Inflammatory macrophage treated with lipopolysaccharide for 1 hour (primary cell): ENCODE data around the gene SMG6.

Experiments
- DNase-seq, 2 donors: peaks; one replicate each; pipeline ENCODE4 v3.0.0-alpha.2; 2020 to 2022

SMG6 gene

DNA sequence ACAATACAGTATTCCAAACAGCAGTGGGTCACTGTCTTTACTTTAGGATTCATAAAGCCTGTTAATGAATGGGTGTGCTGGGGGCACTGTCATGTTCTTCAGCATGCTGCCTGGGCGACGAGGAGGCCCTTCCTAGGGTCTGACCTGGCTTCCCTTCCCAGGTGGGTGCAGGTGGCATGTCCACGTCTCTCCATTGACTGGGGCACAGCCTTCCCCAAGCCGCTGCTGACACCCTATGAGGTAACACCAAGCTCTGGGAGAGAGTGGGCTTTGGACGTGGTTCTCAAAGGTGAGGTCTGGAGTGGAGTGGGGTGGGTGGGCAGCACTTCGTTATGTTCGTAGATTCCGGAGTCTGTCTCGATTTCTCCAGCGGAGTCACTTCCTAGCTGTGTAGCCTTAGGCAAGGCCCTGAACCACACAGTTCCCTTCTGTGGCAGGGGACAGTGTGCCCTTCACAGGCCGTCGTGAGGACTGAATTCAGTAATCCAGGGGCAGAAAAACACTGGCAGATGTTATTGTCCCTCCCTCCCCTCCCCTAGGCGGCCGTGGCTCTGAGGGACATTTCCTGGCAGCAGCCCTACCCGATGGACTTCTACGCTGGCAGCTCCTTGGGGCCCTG, 262.5 kb downstream of the SMG6 start:
- DNase-seq, result no peak

DNA sequence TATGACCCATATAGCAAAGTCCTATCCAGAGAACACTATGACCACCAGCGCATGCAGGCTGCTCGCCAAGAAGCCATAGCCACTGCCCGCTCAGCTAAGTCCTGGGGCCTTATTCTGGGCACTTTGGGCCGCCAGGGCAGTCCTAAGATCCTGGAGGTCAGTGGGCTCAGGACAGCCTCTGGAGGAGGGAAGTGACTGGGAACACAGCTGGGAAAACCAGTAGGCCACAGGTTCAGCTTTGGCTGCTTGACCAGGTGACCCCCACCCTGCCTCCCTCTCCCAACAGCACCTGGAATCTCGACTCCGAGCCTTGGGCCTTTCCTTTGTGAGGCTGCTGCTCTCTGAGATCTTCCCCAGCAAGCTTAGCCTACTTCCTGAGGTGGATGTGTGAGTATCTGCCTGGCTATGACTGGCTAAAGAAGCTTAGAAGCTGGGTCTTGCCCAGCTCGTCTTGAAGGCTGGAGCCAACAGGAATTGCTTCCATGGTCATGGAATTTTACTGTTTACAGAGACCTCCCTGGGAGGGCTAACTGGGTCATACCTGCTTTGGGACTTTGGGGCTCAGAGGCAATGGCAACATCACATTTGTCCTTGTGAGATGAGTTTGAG, 263.3 kb downstream of the SMG6 start:
- no peak for DNase-seq

DNA sequence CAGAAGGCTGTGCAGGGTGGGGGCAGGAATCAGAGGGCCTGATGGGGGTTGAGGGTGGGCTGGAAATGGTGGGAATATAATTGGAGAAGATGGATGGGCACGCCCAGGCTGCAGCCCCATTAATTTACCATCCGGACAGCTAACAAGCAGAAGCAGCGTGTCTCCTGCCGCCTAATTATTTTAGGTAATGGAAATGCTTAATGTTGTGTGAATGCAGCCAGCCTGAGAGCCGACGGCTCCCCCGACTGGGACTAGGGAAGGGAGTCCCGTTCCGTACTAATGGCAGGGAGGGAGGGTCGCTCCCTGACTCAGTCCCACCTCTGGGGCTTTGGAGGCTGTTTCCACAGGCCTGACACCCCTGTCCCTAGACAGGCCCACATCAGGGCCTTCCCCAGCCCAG, 266.4 kb downstream of the SMG6 start:
- DNase-seq, result no peak

DNA sequence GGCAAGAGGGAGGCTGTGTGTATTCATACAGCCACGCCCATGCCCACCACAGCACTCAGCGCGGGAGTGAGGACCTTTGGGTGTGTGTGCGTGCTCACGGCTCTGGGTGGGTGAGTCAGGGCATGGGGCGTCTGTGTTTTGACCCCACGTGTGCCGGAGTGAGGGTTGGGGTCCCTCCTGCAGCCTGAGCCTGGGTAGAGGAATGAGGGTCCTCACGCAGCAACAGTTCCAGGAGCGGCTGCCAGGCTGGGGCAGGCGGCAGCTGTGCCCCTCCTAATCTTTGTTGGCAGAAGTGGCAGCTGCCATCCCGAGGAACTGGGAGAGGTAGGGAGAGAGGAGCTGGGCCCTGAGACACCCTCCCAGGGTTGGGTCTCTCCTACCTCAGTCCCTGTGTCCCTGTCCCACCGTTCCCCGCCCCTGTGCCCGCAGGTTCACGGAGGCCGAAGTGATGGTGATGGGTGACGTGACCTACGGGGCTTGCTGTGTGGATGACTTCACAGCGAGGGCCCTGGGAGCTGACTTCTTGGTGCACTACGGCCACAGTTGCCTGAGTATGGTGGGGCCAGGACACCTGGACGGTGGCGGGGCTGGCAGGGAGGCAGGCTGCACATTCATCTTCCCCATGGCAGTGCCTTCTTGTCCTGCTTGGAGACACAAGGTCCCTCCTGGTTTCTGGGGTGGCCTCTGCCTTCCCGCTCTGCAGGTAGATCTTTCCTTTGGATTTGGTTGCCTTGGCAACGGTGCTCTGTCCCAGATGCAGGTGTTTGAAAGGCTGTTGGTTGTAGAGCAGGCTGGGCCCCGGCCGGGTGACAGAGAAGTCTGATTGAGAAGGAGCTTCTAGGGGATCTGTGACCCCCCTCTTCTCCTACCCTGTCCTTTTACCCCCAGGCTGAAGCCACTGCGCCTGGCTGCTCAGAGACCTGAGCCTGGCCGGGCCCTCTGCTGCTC, 267.8 kb downstream of the SMG6 start:
- DNase-seq, result no peak

DNA sequence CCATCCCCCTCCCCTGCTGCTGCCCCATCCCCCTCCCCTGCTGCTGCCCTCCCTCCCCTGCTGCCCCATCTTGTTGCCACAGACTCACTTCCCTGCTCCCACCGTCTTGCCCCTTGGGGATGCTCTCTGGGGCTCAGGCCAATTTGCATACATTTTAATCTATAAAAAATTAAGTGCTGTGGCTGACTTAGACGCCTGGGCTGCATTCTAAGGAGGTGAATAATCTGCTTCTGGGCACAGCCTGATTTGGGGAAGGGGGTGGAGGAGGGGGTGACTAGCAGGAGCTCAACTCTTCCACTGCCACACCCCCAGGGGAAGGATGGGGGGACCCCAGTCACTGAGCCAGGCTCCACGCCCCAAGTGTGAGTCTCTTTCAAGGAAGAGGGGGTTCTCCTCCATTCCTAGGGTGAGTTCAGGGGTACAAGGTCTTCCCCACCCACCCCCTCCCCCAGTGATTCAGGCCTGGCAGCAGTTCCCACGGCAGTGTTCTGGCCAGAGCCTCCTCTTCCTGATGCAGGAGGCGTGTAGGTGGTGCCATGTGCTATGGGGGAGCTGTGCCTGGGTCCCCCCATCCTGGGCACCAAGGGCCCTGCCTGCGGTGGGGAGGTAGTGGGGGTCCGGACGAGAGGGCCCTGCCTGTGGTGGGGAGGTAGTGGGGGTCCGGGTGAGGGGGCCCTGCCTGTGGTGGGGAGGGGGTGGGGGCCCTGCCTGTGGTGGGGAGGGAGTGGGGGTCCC, 268.6 kb downstream of the SMG6 start:
- DNase-seq, result no peak

DNA sequence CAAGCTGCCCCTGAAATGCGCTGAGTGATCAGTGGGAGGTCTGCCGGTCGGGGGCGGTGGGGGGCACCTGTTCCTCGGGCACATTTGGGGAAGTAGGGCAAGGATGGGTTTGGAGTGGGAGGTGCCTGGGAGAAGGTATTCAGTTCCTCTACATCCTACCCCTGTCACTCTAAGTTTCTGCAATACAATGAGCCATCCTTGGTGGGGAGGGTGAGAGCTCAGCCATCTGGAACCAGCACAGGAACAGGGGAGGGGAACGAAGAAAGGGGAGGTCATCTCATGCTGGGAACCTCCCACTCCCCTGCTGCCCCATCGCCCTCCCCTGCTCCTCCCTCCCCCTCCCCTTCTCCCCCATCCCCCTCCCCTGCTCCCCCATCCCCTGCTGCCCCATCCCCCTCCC, 269.4 kb downstream of the SMG6 start:
- DNase-seq, result no peak

DNA sequence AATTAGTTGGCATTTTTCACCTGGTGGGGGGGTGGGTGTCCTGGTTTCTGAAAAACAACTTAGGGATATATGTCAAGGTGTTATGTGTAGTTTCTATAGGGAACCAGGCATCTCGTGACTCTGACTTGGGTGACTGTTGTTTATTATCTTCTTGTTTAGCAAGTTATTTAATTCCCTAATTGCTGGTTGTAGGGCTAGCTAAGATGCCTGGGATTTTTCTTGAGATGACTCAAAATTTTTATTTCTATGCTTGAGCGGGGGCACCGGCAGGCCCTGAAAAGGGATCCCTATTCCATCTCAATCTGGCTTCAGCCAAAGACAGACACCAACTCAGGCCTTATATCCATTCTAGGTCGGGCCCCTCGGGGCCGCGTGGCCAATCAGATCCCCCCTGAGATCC, 270.4 kb downstream of the SMG6 start:
- no peak for DNase-seq

DNA sequence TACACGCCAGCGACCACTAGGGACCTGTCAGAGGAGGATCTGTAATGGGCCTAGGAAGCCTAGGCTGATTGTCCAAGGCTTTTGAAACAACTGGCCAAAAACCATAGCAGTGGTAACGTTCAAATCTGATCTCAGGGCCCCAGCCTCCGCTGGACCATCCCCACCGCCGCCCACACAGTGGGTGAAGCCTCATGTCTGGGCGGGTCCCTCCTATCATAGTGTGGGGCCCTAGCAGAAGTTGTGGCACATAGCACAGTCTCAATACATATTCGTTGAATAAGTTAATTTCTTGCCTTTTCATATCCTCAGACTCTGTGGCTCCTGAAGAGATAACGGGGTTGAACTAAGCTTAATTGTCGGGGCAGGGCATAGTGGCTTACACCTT, 272.8 kb downstream of the SMG6 start:
- DNase-seq, result no peak

DNA sequence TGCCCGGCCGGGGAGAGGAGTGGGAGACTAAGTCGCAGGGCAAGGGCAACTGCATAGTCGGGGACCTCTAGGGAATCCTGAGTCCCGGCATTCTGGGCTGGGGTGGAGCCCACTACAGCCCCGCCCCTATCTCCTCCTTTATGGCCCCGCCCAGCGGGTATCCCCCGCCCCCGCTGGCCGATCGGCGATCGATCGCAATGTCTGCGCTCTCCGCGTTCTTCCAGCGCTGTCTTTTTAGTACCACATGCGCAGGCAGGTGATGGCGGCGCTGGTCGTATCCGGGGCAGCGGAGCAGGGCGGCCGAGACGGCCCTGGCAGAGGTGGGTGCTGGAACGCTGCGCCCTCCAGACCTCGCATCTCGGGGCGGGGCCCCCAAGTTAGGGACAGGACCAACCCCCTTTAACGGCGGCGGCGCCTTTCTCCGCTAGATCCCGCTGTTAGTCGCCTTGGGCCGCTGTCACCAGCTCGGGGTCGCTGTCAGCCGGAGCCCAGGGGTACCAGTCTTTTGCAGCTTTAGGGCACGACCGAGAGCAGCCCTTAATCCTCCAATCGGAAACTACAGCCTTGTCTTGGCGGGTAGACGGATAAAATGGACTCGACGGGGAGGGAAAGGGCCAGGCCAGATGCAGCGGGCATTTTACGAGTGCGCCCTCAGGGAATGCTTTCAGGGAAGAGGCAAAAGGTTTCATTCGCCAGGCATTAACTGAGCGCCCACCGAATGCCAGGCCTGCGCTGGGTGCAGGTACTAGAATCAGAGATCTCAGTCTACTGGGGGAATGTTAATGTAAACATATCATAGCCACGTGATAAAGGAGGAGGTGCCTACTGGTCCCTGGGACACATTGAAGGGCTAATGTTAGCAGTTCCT, 273.4 kb downstream of the SMG6 start, which contains the start of gene DPH1:
Gene DPH1 (plus strand): TSS at position 243 of the 868 bp plus-strand sequence. CDS start 17 bp downstream, at position 260.
- DNase-seq, result peak; percentile 84 to 94

DNA sequence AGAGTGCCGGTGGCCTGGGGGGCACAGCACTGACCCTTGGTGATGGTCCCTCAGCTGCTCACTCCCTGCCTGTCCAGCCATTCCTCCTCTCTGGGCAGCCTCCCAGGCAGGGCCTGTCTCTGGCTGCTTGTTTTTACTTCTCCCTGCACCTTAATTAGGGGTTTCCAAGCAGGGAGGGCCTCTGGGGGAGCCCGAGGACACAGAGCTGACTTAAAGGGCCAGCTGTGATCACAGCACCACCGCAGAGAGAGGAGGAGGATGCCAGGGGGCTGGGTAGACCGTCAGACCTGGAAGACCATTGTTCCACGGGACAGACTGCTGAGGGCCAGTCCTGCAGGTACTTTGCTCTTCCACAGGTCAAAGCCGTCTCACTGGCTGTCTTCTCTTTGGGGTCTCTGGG, 274.8 kb downstream of the SMG6 start:
- no peak for DNase-seq

DNA sequence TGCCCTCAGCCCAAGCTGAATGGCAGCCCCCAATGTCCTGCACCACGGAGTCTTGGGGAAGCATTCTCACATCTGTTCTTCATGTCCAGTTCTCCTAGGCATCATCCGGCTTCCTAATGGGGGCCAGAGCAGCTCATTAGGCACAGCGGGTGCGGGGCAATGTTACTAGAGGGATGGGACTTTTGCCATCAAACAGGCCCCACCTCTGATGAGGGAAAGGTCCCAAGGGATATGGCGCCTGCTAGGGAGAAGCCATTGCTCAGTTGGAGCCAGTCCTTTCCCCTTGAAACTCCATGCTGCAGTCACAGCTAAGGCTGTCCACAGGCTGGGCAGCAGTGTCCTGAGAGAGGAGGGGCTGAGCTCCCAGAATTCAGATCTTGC, 275.4 kb downstream of the SMG6 start:
- DNase-seq, result no peak

DNA sequence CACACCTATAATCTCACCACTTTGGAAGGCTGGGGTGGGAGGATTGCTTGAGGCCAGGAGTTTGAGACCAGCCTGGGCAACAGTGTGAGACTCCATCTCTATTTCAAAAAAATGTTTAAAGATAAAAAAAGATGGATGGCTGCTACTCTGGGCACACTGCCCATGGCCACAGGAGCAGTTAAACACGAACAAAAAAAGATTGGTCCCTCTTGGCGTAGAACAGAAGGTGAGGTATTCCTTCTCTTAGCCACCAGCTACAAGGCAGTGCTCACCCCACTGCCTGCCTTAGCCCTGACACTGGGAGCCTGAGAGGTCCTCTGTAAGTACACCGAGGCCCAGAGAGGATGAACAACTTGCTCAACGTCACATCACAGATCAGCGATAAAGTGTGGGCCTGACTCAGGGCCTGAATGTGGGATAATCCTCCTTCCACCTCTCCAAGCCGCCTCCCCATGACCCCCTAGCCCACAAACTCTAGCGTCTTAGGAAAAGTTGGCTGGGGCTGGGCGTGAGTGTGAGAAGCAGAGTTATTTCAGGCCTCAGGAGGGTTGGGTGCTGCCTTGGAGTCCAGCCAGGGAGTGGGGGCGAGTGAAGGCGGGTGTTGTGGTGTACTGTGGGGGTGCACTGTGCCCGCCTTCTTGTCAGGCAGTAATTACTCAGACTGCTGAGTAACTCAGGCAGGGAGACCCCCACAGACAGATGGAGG, 275.9 kb downstream of the SMG6 start:
- no peak for DNase-seq

DNA sequence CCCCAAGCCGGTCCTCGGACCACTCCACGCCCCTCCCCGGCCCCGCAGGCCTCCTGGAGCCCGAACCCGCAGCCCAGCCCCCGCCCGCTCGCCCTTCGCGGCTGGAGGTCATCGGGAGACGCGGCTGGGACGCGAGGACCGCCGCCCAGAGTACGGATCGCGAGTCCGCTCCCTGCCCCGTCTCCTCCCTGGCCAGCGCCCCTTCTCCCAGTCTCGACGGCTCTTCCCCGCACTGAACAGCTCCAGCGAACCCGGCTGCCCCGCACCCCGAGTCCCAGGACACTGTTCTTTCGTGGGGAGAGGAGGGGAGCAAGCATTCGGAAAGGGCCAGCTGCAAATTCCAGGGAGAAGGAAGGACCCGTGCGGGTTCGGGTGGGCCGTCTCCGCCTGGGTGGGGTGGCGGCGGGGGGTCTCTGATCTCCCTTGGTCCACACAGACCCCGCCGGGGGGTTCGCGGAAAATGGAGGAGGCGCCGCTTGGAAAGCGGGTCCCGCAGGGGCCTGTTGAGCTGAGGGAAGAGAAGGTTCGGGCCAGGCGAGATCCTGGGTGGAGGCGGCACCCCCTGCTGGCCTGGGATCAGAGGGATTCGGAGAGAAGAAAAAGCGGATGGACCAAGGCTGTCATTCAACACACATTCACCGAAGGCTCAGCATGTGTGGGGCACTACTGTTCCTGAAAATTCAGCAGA, 277.8 kb downstream of the SMG6 start:
- DNase-seq, result peak; percentile 47 to 59

DNA sequence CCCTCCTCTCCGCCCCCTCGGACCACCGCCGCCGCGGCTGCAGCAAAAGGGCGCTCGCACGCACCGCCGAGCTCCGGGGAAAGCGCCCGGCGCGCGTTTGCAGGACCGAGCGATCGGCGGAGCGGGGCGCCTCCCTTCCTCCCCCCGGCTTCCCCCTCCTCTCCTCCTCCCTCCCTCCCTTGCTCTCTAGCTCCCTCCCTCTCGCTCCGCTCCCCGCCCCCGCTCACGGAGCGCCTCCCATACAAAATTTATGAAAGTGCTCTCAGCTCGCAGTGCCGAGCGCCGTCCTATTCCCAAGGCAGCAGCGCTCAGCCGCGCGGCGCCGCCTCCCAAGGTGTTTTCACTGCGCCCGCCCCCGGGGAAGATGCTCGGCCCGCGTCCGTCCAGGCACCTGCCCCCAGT, 278.4 kb downstream of the SMG6 start, which contains the start of gene RTN4RL1:
Gene RTN4RL1 (minus strand): TSS at position 115 of the 402 bp plus-strand sequence. CDS start 469 bp downstream, outside the sequence.
- peak; percentile 10 to 31 for DNase-seq

DNA sequence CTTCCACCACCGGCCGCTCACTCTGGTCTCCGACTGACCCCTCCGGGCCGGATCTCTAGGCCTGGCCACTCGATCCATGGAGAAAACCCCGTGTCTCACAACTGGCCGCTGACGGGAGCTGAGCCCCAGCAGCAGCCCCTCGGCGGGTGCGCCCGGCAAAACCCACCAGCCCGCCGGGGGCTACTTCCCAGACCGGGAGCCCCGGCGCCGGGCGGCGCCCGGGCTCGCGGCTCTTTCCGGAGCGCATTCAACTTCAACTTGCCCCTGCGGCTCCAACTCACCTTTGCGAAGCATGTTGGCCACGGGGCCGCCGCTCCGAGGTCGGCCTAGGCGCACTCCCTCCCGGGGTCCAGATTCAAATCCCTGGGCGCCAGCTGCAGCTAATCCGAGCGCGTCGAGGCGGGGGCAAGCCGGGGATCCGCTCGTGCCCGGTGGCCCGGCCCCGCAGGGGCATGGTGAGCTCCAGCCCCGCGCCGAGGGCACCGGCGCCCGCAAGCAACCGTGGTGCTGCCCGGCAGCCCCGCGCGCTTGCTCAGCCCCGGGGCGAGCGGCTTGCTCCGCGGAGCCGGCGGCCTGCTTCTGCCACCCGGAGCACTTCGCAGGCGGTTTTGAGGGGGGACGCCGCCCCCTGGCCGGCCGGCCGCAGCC, 278.9 kb downstream of the SMG6 start:
- no peak for DNase-seq

DNA sequence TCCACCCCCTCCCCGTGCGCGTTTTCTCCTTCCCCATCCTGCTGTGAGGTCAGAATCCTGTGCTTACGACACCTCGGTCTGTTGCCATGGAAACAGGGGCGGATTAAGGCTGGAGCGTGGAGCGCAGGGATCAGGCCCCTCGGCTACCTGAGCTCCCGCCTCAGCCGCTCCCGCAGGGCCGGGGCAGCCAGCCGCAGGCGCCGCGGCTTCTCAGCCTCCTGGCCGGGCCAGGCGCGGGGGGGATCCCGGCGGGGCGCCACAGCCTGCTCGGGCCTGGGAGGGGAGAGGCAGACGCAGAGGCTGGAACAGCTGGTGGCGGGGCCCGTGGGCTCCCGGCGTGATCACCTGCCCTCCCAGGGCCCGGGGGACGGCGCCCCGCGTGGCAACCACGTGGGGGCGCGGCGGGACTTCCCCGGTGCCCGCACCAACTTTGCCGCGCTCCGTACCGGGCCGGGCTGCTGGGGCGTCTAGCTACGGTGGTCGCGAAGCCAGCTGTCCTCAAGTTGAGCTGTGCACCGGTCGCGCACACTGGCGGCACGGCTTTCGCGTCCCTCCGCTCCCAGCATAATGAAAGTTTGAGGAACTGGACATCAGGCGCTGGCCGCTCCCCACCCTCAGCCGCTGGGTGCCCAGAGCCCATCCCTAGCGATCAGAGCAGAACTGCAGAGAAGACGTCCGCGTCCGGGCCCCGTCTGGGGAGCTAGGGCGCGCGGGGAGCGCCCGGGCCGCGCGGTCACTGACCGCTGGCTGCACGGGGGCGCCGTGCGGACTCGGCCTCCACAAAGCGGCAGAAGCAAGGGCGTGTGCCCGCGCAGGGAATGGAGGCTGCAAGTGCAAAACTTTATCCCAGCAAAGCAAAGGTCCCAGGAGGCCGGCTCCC, 279.7 kb downstream of the SMG6 start:
- DNase-seq, result peak; percentile 43 to 83

DNA sequence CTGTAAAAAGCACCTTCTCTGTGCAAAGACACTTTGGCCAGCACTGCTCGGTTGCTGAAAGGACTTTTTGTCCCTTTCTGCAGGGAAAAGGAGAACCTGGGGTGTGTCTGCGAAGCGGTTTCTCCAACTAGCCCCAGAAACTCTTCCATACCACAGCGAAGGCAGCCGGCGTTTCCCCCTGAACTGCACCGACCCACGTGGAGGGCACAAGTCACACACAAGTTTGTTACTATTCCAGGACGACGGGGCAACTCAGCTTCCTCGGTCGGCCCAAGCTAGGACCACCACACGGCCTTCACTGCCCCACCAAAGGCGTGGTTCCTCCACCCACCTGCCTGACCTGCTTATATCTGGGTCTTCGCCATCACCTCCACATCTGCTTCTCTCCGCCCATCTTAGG, 280.3 kb downstream of the SMG6 start:
- DNase-seq, result no peak

DNA sequence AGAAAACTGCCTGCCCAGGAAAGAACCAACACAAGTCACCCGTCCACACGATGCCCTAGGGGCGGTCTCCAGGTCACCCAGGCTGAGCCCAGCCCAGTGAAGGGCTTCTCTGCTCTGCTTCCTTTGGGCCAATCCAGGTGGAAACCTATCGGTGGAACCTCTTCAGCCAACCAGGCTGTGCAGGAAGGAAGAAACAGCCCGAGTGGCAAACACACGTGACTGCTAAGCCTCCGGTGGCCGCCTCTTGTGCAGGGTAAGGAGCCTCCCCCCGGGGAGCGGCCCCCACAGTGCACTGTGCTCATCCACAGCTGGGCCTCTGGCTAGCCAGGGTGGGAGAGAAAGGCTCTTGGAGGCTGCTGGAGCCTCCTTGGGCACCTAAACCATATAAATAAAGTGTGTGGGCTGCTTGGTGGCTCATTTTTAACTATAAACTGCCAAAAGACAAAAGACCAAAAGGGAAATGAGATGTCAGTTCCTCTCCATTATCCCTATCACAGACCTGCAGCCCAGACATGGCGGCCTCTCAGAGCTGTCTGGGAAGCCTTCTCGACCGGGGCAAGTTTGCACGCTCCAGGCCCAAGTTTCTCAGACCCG, 280.8 kb downstream of the SMG6 start:
- no peak for DNase-seq

DNA sequence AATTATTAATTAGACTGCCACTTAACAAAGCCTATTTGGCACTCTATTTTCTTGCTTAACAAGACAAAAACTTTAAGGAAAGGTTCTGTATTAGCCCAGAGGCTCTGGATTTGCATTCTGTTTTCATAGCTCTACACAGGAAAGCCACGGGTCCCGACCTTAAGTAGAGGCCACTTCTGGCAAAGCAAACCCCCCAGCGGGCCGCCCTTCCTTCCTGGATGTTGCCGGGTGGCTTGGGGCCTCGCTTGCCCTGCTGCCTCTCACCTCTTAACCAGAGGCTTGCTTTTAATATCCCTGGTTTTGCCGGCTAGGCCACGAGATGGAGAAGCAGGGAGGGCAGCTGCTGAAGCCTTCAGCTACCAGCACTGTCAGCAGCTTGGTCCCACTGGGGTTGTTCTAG, 282.9 kb downstream of the SMG6 start:
- no peak for DNase-seq
